NB4 (cell line): ENCODE results near the gene KIRREL3.

ENCODE experiments used
- DNase-seq: peaks from one replicate; pipeline ENCODE4 v3.0.0; 2010; ENCODE audit warnings: low read depth
- H3K4me3 ChIP-seq: one replicate; pipeline ENCODE4 v1.5.1; 2011; ENCODE audit warnings: mild to moderate bottlenecking, low read depth, low read length, moderate library complexity
- CTCF ChIP-seq: IDR thresholded peaks from one replicate; pipeline ENCODE4 v1.5.1; 2012; ENCODE audit warnings: low read depth, low read length
- MAX ChIP-seq: IDR thresholded peaks from 2 replicates; pipeline ENCODE4 v1.6.1; 2011; ENCODE audit warnings: low read depth, low read length
- MYC ChIP-seq: IDR thresholded peaks from 2 replicates; pipeline ENCODE4 v1.6.1; 2011; ENCODE audit warnings: low read depth, low read length
- POLR2A ChIP-seq: IDR thresholded peaks from 2 replicates; pipeline ENCODE4 v1.6.1; 2011; ENCODE audit warnings: mild to moderate bottlenecking; ENCODE audit not compliant: insufficient read length; ENCODE audit errors: extremely low read depth

The KIRREL3 gene

GRCh38 chr11:126457817-126458216, 542.8 kb downstream of the KIRREL3 start:
- H3K4me3 ChIP-seq = no peak overlapping the region
- TF ChIP-seq MYC = no peak
- TF ChIP-seq POLR2A = no peak
- no peak for TF ChIP-seq CTCF
- TF ChIP-seq MAX = no peak

GRCh38 chr11:126456783-126457542, 543.6 kb downstream of the KIRREL3 start:
- DNase-seq = no peak
- H3K4me3 ChIP-seq = no peak overlapping the region
- TF ChIP-seq POLR2A = no peak
- TF ChIP-seq MAX = no peak
- no peak for TF ChIP-seq MYC
- TF ChIP-seq CTCF = no peak

More at GRCh38 chr11:126457817-126458216, 542.8 kb downstream of the KIRREL3 start:
- no peak for DNase-seq

- TF ChIP-seq CTCF (no peak), POLR2A (no peak), MAX (no peak), MYC (no peak)
- H3K4me3 ChIP-seq = no peak overlapping the region
- DNase-seq = no peak
Observed at GRCh38 chr11:126456089-126456488, 544.5 kb downstream of the KIRREL3 start.

GRCh38 chr11:126452241-126453101, 548.1 kb downstream of the KIRREL3 start:
- DNase-seq = no peak
- no peak overlapping the region for H3K4me3 ChIP-seq
- TF ChIP-seq MAX = no peak

GRCh38 chr11:126451211-126451802, 549.3 kb downstream of the KIRREL3 start:
- no peak overlapping the region for H3K4me3 ChIP-seq
- no peak for DNase-seq
- TF ChIP-seq POLR2A = no peak
- no peak; the same call in 1 of the 2 replicates for TF ChIP-seq MAX
- no peak for TF ChIP-seq MYC
- TF ChIP-seq CTCF = no peak

- no peak for TF ChIP-seq CTCF
- no peak for TF ChIP-seq POLR2A
- no peak for TF ChIP-seq MAX
- TF ChIP-seq MYC = no peak
- DNase-seq = no peak
- no peak overlapping the region for H3K4me3 ChIP-seq
Observed at GRCh38 chr11:126450806-126451205, 549.8 kb downstream of the KIRREL3 start.
